ENCODE data around the gene TRAF3IP1. TPM values are rescaled to one million over a fixed set of nuclear protein-coding genes. Genes with fewer than 3 reads are reported as not detected.
"Not testable (repeated sequence)": the region's sequence is repeated elsewhere in the genome, so short reads cannot be mapped to it uniquely, and the experiment has no call there.

Gene TRAF3IP1
- total RNA-seq, result 6.4 and 25.3 TPM in 2 replicates

GRCh38 chr2:238320246-238320647 is at the start of gene TRAF3IP1:
TRAF3IP1 (plus strand) TSS chr2:238320518; CDS start chr2:238320663, 145 bp downstream.
- peak; percentile 76 for DNase-seq (ENCODE audit: low read depth)

GRCh38 chr2:238270606-238271005 is 49.7 kb upstream of the TRAF3IP1 start:
- no peak for DNase-seq (ENCODE audit: low read depth)

GRCh38 chr2:238271061-238271554 is 49.2 kb upstream of the TRAF3IP1 start:
- DNase-seq (ENCODE audit: low read depth), result no peak

- DNase-seq (ENCODE audit: low read depth), result not testable (repeated sequence)
These were observed 48.6 kb upstream of the TRAF3IP1 start for GRCh38 chr2:238271686-238272085.

GRCh38 chr2:238272156-238272555 is 48.2 kb upstream of the TRAF3IP1 start:
- DNase-seq (ENCODE audit: low read depth), result no peak

GRCh38 chr2:238273433-238273832 is 46.9 kb upstream of the TRAF3IP1 start:
- not testable (repeated sequence) for DNase-seq (ENCODE audit: low read depth)

- no peak for DNase-seq (ENCODE audit: low read depth)
These were observed 46.0 kb upstream of the TRAF3IP1 start for GRCh38 chr2:238274152-238274865.

- DNase-seq (ENCODE audit: low read depth), result no peak
These were observed 42.6 kb upstream of the TRAF3IP1 start for GRCh38 chr2:238277695-238278094.

- DNase-seq (ENCODE audit: low read depth), result no peak
These were observed 41.5 kb upstream of the TRAF3IP1 start for GRCh38 chr2:238278626-238279323.

- no peak for DNase-seq (ENCODE audit: low read depth)
These were observed 41.0 kb upstream of the TRAF3IP1 start for GRCh38 chr2:238279324-238279682.

GRCh38 chr2:238280083-238280825 is 40.1 kb upstream of the TRAF3IP1 start:
- no peak for DNase-seq (ENCODE audit: low read depth)

GRCh38 chr2:238281826-238282480 is 38.4 kb upstream of the TRAF3IP1 start:
- DNase-seq (ENCODE audit: low read depth), result no peak

GRCh38 chr2:238282861-238283738 is 37.2 kb upstream of the TRAF3IP1 start:
- DNase-seq (ENCODE audit: low read depth), result no peak

- DNase-seq (ENCODE audit: low read depth), result no peak
These were observed 35.4 kb upstream of the TRAF3IP1 start for GRCh38 chr2:238284802-238285515.

GRCh38 chr2:238285653-238286082 is 34.6 kb upstream of the TRAF3IP1 start:
- DNase-seq (ENCODE audit: low read depth), result peak; percentile 98

- no peak for DNase-seq (ENCODE audit: low read depth)
These were observed 34.2 kb upstream of the TRAF3IP1 start for GRCh38 chr2:238286095-238286494.

GRCh38 chr2:238286551-238286950 is 33.8 kb upstream of the TRAF3IP1 start:
- DNase-seq (ENCODE audit: low read depth), result peak; percentile 92

GRCh38 chr2:238286987-238287736 is 33.2 kb upstream of the TRAF3IP1 start:
- no peak for DNase-seq (ENCODE audit: low read depth)
